ENCODE measurements around the gene WIPF1.

DNA sequence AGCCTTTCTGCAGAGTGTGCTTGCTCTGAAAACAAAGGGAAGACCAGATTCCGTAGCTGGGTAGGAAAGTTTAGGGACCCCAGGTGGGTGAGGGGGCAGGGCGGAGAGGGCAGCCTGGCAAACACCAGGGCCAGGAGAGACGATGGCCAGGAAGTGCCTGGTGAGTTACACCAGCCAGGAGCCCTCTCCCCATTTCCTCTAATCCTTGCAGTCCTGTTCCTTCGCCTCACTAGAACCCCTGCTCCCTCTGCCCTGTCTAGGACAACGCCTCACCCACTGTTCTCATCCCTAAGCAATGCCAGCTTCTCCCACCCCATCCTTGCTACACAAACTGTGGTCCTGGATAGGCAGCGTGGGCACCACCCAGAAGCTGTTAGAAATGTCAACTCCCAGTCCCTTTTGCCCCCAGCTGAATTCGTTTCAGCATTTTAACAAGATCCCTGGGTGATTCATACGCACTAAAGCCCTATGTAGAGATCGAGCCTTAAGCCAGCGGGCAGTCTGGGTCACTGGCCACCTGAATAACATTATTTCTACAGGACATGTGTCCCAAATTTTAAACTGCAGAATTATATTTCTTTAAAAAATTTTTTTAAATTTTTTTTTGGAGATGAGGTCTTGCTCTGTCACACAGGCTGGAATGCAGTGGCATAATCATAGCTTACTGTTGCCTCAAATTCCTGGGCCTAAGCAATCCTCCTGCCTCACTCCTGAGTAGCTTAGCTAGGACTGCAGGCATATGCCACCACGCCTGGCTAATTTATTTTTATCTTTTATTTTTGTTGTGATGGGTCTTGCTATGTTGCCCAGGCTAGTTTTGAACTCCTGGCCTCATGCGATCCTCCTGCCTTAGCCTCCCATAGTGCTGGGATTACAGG, 10.9 kb downstream of the WIPF1 start:
- TF ChIP-seq, protein P1, sequence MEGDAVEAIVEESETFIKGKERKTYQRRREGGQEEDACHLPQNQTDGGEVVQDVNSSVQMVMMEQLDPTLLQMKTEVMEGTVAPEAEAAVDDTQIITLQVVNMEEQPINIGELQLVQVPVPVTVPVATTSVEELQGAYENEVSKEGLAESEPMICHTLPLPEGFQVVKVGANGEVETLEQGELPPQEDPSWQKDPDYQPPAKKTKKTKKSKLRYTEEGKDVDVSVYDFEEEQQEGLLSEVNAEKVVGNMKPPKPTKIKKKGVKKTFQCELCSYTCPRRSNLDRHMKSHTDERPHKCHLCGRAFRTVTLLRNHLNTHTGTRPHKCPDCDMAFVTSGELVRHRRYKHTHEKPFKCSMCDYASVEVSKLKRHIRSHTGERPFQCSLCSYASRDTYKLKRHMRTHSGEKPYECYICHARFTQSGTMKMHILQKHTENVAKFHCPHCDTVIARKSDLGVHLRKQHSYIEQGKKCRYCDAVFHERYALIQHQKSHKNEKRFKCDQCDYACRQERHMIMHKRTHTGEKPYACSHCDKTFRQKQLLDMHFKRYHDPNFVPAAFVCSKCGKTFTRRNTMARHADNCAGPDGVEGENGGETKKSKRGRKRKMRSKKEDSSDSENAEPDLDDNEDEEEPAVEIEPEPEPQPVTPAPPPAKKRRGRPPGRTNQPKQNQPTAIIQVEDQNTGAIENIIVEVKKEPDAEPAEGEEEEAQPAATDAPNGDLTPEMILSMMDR (IDR thresholded peaks at IDR 0.05): no peak
- no peak for TF ChIP-seq POLR2A (IDR thresholded peaks at IDR 0.05; ENCODE audit: low read depth)
- no peak for TF ChIP-seq EP300 (IDR thresholded peaks at IDR 0.05)
- TF ChIP-seq POLR2AphosphoS5 (IDR thresholded peaks at IDR 0.05): no peak

Measured in esophagus muscularis mucosa (tissue), 4 donors.